Effector CD4-positive, alpha-beta T cell (primary cell): ENCODE results near the gene APBA2.

ENCODE experiments used
- DNase-seq: peaks from one replicate; pipeline ENCODE4 v3.0.0-alpha.2; 2020

The APBA2 gene

DNA sequence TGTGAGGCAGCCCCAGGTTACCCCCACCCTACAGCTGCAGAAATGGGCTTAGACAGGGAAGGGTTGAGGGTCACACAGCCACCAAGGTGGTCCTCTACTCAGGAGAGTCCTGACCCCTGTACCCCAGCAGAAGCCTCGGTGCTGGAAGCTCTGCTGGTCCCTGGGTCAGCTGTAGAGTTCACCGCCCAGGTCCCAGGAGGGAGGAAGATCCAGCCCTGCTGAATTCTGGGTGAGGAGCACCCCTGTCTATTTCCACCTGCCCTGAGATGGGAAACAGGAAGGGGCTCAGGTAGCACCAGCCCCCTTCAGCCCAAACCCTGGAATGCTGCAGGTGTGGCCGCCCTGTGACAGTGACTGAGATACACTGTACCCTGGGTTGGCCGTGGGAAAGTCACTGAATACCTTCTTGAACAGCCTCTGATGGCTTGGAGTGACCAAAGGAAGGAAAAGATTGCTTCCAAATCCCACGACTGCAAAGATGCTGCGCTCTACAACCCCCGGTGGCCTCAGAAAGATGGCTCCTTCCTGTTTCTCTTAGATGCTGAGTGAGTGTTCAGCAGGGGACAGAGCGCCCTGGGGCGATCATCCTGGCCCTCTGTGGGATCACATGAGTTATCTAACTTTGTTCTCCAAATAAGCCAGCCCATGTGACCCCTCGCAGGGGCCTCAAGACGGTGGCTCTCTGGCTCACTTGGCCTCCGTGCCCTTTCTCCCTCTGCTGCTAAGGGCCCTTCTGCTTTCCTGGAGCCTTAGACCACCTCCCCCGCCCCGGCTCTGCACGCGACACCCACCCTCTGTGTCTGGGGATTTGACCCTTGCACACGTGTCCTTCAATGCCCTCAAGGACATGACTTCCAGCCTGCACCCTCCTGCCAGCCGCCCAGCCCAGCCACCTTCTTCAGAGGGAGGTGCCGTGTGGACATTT lies 242.0 kb downstream of the APBA2 start:
- no peak for DNase-seq

- DNase-seq = no peak
Observed at GRCh38 chr15:29128671-29129070, 242.9 kb downstream of the APBA2 start.

- DNase-seq = no peak
Observed at GRCh38 chr15:29129221-29129620, 243.4 kb downstream of the APBA2 start.

- DNase-seq = no peak
Observed at GRCh38 chr15:29129926-29130325, 244.2 kb downstream of the APBA2 start.

DNA sequence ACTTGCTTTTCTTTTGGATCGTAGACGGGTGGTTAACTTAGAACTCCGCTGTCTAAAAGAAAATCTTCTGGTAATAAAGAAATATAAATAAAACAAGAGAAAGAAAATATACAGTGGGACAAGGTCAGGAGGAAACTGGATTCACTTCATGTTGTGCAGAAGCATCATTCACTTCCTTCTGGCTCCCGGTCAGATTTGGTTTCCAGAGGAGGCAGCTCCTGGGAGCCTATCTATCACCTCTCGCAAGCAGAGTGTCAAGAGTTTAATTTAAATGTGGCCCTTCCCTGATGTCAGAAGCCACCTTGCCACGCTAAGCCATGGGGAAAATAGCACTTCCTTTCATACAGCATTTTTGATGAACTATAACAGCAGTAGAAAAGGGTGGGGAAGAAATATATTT lies 244.7 kb downstream of the APBA2 start:
- no peak for DNase-seq

DNA sequence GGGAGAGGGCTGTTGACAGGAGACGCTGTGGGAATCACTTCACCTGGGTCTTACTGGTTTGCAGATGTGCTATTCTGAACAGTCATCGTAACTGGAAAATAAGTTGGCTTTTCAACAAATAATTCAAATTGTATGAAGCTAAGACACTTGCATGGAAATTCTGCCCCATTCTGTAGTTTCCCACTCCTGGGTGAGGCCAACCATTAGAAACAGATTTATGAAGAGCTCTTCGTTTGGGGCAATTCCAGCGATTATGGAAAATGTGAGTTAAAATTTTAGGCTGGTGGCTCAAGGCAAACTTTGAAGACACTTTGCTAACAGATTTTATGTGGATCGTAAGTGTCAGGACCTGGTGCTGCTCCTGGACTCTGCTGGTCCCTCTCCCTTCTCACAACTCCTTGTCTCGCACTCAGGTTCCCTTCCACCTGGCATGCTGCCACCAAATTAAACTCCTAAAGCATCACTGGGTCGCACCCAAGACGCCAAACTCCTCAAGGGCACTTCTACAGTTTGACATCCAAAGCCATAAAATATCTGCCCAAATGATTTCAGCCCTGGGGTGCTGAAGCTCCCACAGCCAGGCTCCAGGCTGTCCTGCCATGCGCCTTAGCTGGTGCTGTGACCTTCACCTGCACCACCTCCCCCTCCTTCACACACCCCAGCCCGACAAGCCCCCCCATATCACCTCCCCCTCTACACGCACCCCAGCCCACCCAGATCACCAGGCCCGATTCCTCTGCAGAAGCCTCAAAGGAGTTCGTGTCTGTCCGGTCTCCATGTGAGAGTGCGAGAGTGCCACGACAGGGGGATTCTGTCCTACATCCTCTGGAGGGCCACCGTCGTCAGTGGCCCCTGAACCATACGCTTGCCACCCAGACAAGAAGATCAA lies 245.4 kb downstream of the APBA2 start:
- no peak for DNase-seq

GRCh38 chr15:29131840-29132420 lies 246.2 kb downstream of the APBA2 start:
- no peak for DNase-seq

DNA sequence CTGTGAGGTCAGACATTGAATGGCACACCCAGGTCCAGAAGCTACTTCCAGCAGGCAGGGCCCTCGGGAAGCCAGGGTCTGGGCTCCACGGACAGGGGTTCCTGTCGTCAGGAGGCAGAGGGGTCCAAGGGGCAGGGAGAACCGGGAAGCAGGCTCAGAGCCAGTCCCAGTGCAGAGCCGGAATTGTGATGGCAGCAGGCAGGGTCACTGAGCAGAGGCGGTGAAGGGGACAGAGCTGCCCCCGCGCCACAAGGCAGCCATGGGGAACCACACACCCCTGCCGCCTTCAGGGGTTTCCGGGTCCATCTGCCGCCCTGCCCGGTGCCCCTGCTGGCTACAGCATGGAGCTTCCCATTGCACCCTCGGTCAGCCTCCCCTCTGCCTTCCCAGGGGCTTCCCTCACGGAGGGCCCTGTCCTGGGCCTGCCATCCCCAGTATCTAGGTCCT lies 247.0 kb downstream of the APBA2 start:
- DNase-seq = no peak

DNA sequence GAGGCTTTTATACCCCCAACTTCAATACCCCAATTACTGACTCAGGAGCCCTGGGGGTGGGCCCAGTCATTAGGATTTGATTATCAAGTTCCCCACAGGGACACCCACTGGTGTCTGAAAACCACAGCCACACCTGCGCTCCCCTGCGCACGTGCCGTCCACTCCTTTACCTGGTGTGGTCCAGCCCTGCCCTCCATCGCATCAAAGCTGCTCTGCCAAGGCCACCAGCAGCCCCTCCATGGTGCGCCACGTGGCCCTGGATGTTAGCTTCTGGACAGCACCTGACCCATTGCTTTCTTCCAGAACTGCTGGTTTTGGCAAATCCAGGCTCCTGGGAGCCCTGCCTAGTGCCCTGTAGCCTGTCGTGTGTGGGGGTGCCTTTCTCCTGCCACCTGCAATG lies 247.5 kb downstream of the APBA2 start:
- DNase-seq = no peak

DNA sequence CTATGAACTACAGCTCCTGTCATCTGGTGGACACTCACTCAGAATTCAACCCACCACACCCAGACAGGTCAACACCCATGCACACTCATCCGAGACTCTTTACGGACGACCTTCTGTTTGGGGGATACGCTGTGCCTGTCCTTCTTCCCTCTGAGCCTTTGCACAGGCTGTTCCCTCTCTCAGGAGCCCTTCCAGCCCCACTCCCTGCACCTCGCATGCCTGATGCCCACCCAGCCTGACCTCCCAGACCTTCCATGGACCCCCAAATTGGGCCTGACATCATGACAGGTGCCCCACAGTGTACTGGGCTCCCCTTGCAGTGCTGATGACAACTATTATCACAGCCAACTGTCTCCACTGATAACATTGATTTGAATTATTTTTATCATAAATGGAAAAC lies 248.0 kb downstream of the APBA2 start:
- DNase-seq = no peak

DNA sequence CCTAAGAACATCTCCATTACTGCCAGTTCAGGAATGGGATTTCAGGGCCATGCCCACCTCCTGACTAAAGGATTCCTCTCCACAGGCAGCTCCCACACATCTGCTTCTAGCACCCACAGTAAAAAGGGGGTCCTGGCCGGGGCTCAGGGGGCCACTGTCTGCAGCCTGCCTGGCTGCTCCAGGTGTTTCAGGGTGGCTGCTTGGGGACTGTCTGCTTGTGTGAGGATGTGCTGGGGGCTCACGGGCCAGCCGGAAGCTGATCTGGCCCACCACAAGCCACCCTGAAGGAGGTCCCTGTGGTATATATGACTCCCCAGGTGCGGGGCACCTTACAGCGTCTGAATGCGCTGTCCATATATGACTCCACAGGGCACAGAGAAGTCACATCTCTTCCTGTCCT lies 248.5 kb downstream of the APBA2 start:
- no peak for DNase-seq

DNA sequence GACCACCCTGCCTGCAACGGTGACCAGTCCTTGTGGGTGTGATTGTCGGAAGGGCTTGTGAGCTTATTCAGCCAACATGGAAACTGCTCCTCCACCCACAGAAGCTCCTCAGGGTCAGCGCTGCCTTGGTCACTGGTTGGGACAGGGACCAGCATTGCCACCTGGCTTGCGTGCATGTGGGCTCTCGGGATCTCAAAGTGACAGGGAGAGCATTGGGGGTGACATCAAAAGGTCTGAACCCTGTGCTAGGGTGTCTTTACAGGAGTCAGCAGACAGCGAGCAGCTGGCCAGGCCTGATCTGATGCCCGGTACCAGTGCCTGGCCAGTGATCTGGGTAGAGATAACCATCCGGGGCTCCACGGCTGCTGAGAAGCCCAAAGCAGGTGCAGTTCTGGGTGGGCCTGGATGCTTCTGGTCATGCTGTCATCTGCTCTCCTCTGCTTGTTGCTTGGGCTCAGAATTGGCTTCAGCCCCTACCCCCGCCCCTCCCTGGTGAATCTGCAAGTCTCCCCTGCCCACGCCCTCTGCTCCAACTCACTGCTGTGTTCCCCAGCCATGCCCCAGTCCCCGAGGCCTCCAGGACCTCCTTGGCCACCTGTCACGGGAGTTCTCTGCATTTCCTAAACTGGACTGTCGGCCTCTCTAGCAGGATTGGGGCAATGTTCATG lies 249.0 kb downstream of the APBA2 start:
- no peak for DNase-seq

GRCh38 chr15:29135309-29135657 lies 249.5 kb downstream of the APBA2 start:
- DNase-seq = no peak

DNA sequence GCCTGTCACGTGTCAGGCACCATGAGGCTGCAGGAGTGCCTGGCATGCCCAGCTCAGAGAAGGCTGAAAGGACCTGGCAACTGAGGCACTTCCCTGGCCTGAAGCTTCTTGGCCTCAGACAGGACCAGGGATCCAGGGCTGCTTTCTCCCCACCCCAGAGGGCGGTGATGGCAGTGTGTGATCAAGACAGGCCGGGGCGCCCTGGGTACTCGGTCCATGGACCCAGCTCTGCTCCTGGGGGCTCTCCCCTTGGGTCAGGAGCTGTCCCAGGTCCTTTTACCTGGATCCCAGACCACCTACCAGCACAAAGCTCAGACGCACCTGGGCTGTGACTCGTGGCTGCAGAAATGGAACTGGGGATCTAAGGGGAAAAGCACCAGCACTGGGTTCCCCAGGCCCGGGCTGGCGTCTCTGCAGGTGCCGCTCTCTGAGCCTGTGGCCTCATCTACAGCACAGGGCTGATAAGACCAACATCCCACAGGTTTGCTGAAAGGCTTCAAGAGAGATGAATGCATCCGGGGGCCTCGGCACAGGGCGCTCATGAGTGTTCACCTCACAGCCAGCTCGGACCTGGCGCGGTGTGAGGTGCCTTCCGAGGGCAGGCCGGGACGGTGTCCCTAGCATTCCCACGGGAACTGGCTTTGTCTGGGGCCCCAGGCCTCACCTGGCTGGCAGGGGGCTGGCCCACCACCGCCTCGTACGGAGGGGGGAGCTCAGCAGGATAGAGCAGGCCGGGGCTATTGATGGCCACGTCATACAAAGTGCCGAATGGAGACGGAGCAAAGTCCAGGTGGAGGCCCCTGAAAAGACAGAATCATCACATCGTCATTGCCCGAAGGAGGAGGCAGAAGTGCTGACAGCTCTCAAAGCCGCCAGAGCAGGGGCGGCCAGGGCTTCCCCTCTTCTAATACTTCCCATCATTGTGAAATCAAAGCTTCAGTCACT lies 250.2 kb downstream of the APBA2 start:
- DNase-seq = no peak

GRCh38 chr15:29138260-29138659 lies 252.5 kb downstream of the APBA2 start:
- no peak for DNase-seq

DNA sequence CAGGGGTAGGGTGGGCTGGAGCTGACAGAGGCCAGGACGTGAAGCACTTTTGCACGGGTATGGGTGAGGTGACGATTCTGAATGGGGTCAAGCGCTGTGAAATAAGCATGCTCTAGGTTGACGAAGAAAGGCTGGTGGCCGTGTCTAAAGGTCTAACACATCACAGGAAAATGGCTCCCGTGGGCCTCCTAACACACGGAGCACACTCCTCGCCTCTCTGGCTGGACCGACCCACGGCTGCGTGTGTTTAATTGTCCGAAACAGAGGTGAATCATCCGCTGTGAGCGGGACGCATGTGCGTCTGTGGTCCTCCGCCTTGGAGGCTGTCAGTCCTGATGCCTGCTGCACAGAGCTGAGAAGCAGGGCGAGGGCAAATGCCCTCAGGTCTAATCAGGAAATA lies 253.3 kb downstream of the APBA2 start:
- DNase-seq = no peak

DNA sequence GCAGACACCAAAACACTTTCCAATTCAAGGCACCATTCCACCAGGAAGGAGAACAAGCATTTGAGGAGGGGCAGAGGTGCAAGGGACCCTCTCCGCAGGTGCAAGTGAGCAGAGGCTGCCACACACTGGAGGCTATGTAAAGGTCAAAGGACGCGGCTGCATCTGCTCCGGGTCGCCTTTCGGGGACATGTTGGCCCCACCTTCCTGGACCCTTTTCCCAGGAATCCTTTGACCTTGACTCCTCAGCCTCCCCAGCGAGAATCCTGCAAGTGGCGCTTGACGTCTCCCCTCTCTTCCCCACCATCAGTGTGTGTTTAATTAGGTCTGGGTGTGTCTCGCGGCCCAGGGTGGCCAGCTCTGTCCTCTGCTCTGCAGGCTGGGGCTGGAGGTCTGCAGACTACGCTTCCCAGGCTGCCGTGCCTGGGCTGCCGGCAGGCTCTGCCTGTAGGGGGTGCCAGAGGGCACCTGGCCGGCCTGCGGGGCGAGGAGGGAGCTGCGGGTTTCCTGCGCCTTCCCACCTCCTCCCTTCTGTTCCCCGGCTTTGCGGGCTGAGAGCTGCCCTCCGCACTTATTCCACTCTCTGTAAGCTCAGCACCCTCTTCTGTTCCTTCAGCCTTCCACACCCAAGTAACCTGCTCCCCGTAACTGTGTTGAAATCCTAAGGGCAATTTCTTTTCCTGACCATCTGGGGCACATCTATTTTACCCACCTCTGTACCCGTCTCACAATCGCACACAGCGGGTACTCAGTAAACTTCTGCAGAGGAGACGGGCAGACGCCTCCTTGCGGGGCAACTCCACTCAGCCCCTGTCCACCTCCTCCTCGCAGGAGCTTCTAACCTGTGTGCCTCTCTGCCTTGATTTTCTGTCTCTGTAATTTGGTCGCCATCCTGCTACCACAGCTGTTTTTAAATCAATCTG lies 254.0 kb downstream of the APBA2 start:
- peak; percentile 25 for DNase-seq

DNA sequence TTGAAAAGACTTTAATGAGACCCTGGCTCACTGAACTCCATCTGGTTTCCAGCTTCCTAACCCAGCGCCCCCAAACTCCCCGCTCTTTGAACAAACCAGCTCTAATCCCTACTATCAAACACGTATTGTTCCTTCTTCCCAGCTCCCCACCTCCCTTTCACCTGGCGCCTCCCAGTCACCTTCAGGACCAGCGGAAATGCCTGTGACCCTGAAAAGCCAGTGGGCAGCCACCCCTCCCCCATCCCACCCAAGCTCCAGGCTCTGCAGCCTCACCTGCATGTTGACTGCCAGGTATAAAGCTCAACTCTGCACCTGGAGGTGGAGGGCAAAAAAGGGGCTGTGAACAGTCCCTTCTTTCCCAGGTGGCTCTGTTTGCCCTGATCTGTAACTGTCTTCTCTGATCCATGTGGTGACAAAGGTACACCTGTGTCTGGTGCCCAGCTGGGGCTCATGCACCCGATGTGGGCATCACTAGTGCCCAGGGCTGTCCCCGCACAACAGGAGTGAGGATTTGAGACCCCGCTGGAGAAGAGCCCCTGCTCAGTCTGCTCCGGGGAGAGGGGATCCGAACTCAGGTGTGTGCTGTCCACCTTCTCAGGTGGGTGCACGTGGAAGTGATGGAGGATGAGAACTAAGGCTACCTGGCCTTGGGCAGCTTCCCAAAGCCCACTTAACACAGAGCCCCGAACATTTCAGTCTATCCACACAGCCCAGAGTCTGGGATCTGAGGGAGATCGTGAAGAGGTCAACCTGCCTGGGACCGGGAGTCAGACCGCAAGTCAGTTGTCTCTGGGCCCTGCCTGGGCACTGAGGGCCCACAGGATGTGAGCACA lies 254.9 kb downstream of the APBA2 start:
- DNase-seq = no peak

DNA sequence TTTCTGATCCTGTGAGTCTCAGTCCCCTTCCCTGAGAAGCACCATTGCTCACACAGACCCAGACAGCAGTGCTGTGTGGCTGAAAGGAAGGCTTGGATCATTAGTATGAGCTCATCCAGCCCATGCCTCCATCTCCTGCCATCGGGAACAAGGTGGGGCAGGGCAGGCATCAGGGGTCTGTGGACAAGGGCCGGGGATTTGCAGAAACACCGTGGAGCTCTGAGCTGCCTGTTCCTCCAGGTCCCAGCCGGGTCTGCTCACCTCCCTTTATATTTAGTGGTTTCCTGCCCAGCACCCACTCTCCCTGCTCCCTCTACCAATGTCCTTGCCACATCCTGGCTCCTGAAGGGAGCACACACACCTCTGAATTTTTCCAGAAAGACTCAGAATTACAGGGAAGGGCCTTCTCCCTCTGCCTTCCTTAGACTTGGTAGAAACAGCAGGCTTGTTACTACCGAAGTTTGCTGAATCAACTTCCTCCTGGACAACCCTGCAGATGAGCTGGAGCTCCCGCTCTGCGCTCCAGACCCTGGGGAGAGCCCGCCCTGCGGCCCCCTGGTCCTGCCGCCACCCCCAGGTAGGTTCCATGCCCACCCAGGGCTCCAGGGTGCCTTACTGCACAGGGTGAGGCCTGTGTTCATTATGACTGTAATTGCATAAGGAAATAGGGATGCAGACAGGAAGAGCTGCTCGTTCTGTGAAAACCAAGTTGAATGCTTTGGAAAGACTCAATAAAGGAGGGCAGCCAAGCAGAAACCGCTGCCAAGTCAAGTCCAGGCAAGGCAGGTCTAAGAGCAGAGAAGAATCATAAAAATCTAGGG lies 255.7 kb downstream of the APBA2 start:
- DNase-seq = no peak
